GM19023 (cell line): ENCODE measurements around the gene RALGPS1.

Source experiments
- ATAC-seq: cut with Tn5 transposase; IDR thresholded peaks from one replicate; pipeline ENCODE4 v1.9.1; 2021; ENCODE audit warnings: mild to moderate bottlenecking, moderate library complexity; ENCODE audit not compliant: unreplicated experiment

The RALGPS1 gene

GRCh38 chr9:126904586-126904985 lies 10.0 kb upstream of the RALGPS1 start:
- no peak for ATAC-seq

- ATAC-seq = no peak
Observed at GRCh38 chr9:126906091-126906490, 8.5 kb upstream of the RALGPS1 start.

- no peak for ATAC-seq
Observed at GRCh38 chr9:126907058-126907457, 7.5 kb upstream of the RALGPS1 start.

GRCh38 chr9:126915281-126915816 lies 767 bp downstream of the RALGPS1 start:
- ATAC-seq = no peak

GRCh38 chr9:126915846-126916543 lies 1.4 kb downstream of the RALGPS1 start:
- ATAC-seq = no peak

- ATAC-seq = no peak
Observed at GRCh38 chr9:126916909-126917308, 2.3 kb downstream of the RALGPS1 start.

- no peak for ATAC-seq
Observed at GRCh38 chr9:126919193-126919592, 4.6 kb downstream of the RALGPS1 start.

GRCh38 chr9:126925876-126926275 lies 11.3 kb downstream of the RALGPS1 start:
- no peak for ATAC-seq

GRCh38 chr9:126926364-126926763 lies 11.8 kb downstream of the RALGPS1 start:
- ATAC-seq = no peak

- ATAC-seq = no peak
Observed at GRCh38 chr9:126927419-126927818, 12.8 kb downstream of the RALGPS1 start.

GRCh38 chr9:126932871-126933321 lies 18.3 kb downstream of the RALGPS1 start:
- ATAC-seq = no peak

GRCh38 chr9:126933334-126933980 lies 18.9 kb downstream of the RALGPS1 start:
- ATAC-seq = no peak

GRCh38 chr9:126934441-126934840 lies 19.9 kb downstream of the RALGPS1 start:
- ATAC-seq = no peak

- ATAC-seq = no peak
Observed at GRCh38 chr9:126935630-126936029, 21.0 kb downstream of the RALGPS1 start.

- no peak for ATAC-seq
Observed at GRCh38 chr9:126937444-126937843, 22.9 kb downstream of the RALGPS1 start.

- ATAC-seq = no peak
Observed at GRCh38 chr9:126938327-126938726, 23.7 kb downstream of the RALGPS1 start.

GRCh38 chr9:126939821-126940221 lies 25.2 kb downstream of the RALGPS1 start:
- ATAC-seq = no peak

GRCh38 chr9:126942399-126942798 lies 27.8 kb downstream of the RALGPS1 start:
- no peak for ATAC-seq

GRCh38 chr9:126945682-126946081 lies 31.1 kb downstream of the RALGPS1 start:
- no peak for ATAC-seq

GRCh38 chr9:126947529-126947928 lies 32.9 kb downstream of the RALGPS1 start:
- no peak for ATAC-seq

GRCh38 chr9:126952205-126952977 lies 37.8 kb downstream of the RALGPS1 start:
- ATAC-seq = no peak
